Measurements from ENCODE around the gene RPL18A.

DNA sequence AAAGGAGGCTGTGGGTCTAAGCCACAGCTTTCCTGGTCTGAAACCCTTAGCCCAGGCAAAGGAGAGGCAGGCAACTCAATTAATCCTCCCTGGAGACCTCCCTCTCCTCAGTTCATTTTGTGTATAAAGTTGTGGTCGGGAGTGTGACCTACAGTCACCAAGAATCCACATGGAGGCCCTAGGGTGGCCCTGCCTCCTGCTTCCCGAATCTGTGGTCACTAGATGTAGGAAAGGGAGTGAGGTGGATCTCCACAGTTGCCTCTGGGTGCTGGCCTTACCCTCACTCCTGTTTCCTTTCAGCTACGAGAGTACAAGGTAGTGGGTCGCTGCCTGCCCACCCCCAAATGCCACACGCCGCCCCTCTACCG lies 1.3 kb downstream of the RPL18A start:
- TF ChIP-seq, protein P1, sequence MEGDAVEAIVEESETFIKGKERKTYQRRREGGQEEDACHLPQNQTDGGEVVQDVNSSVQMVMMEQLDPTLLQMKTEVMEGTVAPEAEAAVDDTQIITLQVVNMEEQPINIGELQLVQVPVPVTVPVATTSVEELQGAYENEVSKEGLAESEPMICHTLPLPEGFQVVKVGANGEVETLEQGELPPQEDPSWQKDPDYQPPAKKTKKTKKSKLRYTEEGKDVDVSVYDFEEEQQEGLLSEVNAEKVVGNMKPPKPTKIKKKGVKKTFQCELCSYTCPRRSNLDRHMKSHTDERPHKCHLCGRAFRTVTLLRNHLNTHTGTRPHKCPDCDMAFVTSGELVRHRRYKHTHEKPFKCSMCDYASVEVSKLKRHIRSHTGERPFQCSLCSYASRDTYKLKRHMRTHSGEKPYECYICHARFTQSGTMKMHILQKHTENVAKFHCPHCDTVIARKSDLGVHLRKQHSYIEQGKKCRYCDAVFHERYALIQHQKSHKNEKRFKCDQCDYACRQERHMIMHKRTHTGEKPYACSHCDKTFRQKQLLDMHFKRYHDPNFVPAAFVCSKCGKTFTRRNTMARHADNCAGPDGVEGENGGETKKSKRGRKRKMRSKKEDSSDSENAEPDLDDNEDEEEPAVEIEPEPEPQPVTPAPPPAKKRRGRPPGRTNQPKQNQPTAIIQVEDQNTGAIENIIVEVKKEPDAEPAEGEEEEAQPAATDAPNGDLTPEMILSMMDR (conservative IDR thresholded peaks at IDR 0.05; ENCODE audit: low read length) = no peak
- no peak for TF ChIP-seq EZH2phosphoT487 (IDR thresholded peaks at IDR 0.05; ENCODE audit: borderline replicate concordance)
